ENCODE results near the gene BACE1-AS.

The BACE1-AS gene

DNA sequence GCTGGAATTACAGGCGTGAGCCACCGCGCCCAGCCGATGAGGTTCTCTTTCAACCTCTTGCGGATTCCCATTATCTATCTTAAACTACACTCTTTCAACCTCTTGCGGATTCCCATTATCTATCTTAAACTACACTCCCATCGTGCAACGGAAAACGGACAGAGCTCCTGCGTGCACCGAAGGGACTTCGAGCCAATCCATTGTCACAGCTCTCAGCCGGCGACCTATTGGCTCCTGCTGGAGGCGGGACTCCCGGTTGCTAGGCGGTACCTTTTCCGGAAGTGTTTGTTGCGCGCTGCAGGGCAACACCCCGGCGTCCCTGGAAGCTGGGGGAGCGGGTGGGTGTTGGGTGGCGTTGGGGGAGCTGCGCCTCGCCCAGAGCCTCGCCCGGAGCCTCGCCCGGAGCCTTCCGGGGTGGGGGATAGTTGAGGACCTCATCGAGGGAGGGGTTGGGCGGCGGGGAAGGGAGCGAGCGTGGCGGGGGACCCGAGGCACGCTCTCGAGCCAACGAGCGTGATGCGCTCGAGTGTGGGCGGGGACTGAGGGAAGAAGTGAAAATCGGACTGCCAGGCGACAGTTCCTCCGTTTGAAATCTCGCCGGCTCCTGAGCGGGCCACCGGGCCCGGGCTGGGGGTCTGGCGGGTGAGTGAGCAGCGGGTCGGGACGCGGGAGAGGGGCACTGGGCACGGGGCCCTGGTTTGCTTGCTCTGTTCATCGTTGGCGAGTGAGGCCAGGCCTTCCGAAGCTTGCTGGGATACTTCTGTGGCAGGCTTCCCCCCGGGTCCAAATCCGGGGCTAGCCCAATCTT, 36.6 kb downstream of the BACE1-AS start, which contains the start of gene CEP164:
TSS of gene CEP164 (plus strand) at position 288 of the 808 bp plus-strand sequence. CDS start 10,733 bp downstream, outside the sequence.
- peak; percentile 96 for DNase-seq

DNA sequence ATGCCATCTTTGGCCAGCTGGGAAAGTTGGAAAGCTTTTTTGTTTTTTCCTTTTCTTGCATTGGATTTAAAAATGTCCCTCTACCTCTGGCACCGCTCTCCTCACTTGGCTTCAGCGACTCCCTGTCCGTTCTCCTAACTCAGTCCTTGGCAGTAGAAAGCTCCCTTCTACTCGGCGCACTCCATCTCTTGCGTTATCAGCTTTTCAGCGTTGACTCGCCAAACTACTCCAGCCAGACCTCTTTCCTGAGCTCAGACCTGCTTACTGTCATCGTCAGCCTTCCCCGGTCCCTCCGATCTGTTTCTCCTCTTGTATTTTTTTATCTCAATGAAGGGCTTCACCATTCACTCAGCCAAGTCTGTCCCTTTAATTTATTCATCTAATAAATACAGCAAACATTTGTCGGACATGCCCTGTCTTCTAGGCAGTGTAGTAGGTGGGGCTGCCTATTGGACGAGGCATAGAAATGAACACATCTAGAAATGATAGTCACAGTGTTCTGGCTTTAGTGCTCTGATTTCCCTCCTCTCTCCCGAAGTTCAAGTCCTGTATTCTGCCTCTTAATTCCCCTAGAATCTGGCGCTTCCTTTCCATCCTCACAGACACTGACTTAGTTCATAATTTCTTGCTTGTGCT, 37.3 kb downstream of the BACE1-AS start:
- DNase-seq, result no peak

DNA sequence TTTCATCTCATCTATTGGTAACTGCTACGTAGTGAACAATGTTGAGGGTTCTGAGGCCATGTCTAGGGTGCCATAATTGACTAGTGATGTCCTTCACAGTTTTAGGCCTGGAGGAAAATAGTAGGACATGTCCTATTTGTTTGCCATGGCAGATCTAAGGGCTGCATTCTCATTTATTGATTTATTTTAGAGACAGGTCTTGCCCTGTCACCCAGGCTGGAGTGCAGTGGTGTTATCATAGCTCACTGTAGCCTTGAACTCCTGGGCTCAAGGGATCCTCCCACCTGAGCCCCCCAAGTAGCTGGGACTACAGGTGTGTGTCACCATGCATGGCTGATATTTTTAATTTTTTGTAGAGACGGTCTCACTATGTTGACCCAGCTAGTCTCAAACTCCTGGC, 41.7 kb downstream of the BACE1-AS start:
- no peak for DNase-seq

DNA sequence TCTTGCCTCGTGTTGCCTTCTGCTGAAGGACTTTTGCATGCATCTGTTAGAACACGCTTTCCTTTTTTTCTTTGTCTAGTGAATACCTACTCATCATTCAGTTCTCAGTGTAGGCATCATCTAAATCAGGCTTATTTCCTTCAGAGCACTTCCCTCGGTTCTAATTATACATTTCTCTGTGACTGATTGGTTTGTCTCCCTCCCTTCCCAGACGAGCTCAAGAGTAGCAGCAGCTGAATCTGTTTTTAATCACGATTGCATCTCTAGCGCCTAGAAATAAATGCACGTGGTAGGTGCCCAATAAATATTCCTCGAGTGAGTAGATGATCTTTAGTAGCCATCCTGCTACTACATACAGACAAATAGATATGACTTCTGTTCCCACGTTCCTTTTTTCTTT, 42.8 kb downstream of the BACE1-AS start:
- no peak for DNase-seq

DNA sequence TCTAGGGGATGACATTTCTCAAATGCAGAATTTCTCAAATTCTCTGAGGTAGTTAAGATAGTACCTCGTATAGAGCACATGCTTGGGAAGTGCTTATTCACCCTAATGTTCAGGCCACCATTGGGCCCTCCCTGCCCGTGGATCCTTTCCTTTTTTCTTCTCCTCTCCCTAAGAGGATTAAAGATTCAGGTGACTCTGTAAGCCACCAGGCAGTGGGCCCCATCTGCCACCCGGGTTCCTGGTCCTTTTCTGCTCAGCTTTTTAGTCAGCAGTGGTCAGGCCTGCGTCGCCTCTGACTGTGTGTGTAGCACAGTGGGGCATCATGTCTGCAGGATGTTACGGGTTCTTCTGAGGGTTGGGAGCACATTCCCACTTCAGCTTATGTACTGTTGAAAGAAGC, 43.8 kb downstream of the BACE1-AS start:
- no peak for DNase-seq

DNA sequence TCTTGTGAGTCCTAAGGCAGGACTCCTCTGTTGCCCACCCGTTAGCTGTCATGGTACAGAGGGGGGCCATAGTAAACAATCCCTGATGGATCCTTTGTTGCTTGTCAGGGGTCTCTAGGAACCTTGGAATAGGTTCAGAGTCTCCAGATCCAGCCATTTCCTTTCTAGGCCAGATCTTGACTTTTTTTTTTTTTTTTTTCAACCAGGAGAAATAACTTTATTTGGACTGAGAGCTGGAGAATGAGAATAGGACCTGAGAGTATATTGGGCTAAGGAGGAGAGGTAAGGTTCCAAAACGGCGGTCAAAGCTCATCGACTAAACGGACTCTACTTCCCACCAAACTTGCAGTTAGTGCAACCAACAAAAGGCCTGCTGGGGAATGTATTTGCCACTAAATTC, 44.3 kb downstream of the BACE1-AS start:
- DNase-seq, result no peak

DNA sequence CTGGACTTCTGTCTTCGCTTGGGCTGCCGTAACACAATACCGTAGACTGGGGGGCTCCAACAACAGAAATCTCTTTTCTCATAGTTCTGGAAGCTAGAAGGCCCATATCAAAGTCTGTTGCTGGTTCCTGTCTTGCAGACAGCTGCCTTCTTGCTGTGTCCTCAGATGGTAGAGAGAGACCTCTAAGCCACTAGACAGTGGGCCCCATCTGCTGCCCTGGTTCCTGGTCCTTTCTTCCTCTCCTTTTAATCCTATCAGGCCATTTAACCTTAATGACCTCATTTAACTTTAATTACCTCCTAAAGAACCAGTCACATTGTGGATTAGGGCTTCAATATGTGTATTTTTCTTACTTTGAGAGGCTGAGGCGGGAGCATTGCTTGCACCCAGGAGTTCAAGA, 45.9 kb downstream of the BACE1-AS start:
- no peak for DNase-seq
